Mucosa of descending colon (tissue), 3 donors: ENCODE results near the gene GAGE10. TPM values are rescaled to one million over a fixed set of nuclear protein-coding genes. Genes with fewer than 3 reads are reported as not detected.
"Not testable (repeated sequence)": the region's sequence is repeated elsewhere in the genome, so short reads cannot be mapped to it uniquely, and the experiment has no call there.

Experiments
- ATAC-seq: fragments of 200-7000 bp; cut with Tn5 transposase; one replicate; pipeline ENCODE4 v1.9.1; 2020; ENCODE audit warnings: mild to moderate bottlenecking, moderate library complexity
- DNase-seq, 3 donors: peaks; one replicate each; pipeline ENCODE4 v3.0.0-alpha.2; 2020
- H3K36me3 ChIP-seq: fragments of 200-600 bp; one replicate; pipeline ENCODE4 v1.8.0; 2021; ENCODE audit warnings: low read depth, mild to moderate bottlenecking
- H3K4me1 ChIP-seq: fragments of 200-600 bp; one replicate; pipeline ENCODE4 v1.8.0; 2021; ENCODE audit warnings: low read depth, mild to moderate bottlenecking
- H3K4me3 ChIP-seq: fragments of 200-600 bp; one replicate; pipeline ENCODE4 v1.8.0; 2021; ENCODE audit warnings: mild to moderate bottlenecking
- H3K9me3 ChIP-seq: fragments of 200-600 bp; one replicate; pipeline ENCODE4 v1.8.0; 2021; ENCODE audit warnings: mild to moderate bottlenecking
- intact Hi-C, 2 donors: fragments of 100-400 bp; cut with DNase I in 1 of 2; cut with micrococcal nuclease in 1 of 2; formaldehyde crosslinking; loops; one replicate each; pipeline versions ENCODE4 v1.11.0 to v1.11.1; 2022; cut with DNase I, micrococcal nuclease
- total RNA-seq, 3 donors: library from RNA; stranded (reverse); fragmentation: NEBNext Ultra II Directional in 2 of 3; extraction: Animal tissue kit (Norgen Biotek cat#: 25700) in 2 of 3; gene quantifications; one replicate each; pipeline versions ENCODE4 v1.2.1 to v1.2.4, GENCODE V29; 2021 to 2023
- TF ChIP-seq, protein P1 (sequence below): fragments of 200-600 bp; IDR thresholded peaks from one replicate; pipeline ENCODE4 v1.8.0; 2022; ENCODE audit warnings: antibody characterized with exemption, mild to moderate bottlenecking
- donor health status: DM: no; HTN: no; CAD: no; lungs with moderate emphysema.
- donor health status: DM: no; HTN: no; CAD: no.
- donor health status: DM: no; HTN: yes; CAD: no.

GAGE10 gene
- total RNA-seq, 3 donors from 2014 or later: not detected

DNA sequence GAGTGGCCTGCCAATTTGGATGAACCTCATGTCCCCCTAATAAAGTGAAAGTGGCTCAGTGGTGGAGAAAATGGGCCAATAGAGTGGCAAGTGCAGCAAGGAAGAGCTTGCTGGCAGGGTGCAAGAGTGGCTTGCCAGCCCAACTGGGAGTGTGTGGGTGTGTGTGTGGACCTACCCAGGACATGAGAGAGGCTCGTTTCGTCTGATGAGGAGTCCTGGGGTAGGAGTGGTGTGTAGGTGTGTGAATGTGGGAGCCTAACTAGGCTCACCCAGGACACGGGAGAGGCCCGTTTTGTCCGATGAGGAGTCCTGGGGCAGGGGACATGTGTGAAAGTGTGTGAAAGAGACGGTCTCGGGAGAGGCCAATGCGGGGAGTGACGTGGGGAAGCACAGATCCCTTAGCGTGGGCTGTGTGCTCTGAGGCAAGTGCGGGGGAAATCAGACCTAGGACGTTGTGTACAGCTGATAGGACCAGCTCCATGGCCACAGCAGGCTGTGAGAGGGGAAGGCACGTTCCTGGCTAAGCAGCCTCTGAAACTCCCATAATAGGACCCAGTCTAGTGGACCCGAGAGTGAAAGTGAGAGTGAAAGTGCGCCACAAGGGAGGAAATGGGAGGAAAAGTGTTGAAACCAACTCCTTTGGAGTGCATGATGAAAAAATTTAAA, 5.3 kb downstream of the GAGE10 start:
- H3K4me1 ChIP-seq: peaks cover 4% of the 10 kb centered on the region
- intact Hi-C loops: no loop called here
- TF ChIP-seq, protein P1, sequence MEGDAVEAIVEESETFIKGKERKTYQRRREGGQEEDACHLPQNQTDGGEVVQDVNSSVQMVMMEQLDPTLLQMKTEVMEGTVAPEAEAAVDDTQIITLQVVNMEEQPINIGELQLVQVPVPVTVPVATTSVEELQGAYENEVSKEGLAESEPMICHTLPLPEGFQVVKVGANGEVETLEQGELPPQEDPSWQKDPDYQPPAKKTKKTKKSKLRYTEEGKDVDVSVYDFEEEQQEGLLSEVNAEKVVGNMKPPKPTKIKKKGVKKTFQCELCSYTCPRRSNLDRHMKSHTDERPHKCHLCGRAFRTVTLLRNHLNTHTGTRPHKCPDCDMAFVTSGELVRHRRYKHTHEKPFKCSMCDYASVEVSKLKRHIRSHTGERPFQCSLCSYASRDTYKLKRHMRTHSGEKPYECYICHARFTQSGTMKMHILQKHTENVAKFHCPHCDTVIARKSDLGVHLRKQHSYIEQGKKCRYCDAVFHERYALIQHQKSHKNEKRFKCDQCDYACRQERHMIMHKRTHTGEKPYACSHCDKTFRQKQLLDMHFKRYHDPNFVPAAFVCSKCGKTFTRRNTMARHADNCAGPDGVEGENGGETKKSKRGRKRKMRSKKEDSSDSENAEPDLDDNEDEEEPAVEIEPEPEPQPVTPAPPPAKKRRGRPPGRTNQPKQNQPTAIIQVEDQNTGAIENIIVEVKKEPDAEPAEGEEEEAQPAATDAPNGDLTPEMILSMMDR: no peak
- H3K36me3 ChIP-seq: no peaks in the 10 kb centered on the region
- H3K4me3 ChIP-seq: no peak overlapping the region
- DNase-seq: peak in 1 of 3 donors; percentile 14
- no peaks in the 10 kb centered on the region for H3K9me3 ChIP-seq
- peak; percentile 59 for ATAC-seq

DNA sequence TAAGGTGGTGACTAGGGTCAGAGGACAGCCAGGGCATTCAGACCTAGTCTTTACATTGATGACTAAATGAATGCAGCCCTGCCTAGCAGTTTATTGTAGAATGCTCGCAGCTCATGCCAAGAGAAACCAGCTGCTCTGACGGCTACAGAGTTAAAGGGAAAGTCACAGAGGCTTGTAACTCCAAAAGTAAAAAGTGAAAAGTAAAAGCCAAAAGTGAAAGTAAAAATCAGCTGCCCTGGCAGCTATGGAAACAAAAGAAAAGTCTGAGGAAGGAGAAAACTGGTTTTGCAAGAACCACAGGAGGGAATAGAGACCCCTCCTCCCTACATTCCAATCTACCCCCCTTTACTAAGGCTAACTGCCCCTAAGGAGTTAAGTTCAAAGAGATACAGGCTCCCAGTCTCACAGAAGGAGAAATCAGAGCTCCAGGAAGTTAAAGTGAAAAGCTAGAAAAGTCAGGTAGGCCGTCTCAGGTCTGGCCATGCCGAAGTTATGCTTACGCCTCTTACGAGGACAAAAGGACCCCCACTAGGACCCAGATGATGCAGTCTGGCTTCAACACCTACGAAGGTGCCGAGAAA, 6.0 kb downstream of the GAGE10 start:
- ATAC-seq (peak; percentile 81), DNase-seq (peak in 1 of 3 donors; percentile 55)
- H3K9me3 ChIP-seq: no peaks in the 10 kb centered on the region
- no peaks in the 10 kb centered on the region for H3K36me3 ChIP-seq
- no peak overlapping the region for H3K4me3 ChIP-seq
- peaks cover 4% of the 10 kb centered on the region for H3K4me1 ChIP-seq
- TF ChIP-seq, protein P1: no peak
- intact Hi-C loops: no loop called here

DNA sequence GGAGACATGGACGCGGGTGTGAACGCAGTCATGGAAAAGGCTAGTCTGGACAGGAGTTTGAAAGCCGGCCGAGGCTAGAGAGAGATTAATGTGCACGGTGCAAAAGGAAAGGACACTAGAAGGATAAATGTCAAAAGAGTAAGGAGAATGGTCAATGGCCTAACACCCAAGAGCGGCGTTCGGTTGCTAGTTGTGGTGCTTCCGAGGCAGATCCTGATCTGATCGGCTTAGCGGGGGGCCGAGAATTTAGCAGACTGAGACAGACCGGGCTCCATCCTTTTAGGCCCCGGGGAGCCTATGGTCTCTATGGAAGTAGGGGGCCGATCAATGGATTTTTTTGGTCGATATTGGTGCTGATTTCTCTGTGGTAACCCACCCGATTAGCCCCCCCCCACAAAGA, 6.9 kb downstream of the GAGE10 start:
- H3K9me3 ChIP-seq: no peaks in the 10 kb centered on the region
- intact Hi-C loops: no loop called here
- no peaks in the 10 kb centered on the region for H3K36me3 ChIP-seq
- no peak overlapping the region for H3K4me3 ChIP-seq
- no peak for ATAC-seq
- H3K4me1 ChIP-seq: peaks cover 4% of the 10 kb centered on the region
- TF ChIP-seq, protein P1: no peak
- no peak for DNase-seq

DNA sequence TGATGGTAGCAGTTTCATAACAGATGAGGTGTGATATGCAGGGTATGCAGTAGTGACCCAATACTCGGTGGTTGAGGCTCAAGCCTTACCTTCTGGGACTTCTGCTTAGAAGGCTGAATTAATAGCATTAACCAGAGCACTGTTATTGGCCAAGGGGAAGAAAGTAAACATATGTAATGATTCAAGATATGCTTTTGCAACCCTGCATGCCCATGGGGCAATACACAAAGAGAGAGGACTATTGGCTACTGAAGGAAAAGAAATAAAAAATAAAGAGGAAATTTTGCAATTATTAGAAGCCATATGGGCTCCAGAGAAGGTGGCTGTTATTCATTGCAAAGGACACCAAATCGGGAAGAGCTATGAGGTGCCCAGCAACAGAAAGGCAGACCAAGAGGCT, 8.7 kb downstream of the GAGE10 start:
- H3K9me3 ChIP-seq: no peaks in the 10 kb centered on the region
- TF ChIP-seq, protein P1: no peak
- intact Hi-C loops: no loop called here
- no peak for DNase-seq
- no peaks in the 10 kb centered on the region for H3K36me3 ChIP-seq
- no peak for ATAC-seq
- peaks cover 4% of the 10 kb centered on the region for H3K4me1 ChIP-seq
- H3K4me3 ChIP-seq: no peak overlapping the region

DNA sequence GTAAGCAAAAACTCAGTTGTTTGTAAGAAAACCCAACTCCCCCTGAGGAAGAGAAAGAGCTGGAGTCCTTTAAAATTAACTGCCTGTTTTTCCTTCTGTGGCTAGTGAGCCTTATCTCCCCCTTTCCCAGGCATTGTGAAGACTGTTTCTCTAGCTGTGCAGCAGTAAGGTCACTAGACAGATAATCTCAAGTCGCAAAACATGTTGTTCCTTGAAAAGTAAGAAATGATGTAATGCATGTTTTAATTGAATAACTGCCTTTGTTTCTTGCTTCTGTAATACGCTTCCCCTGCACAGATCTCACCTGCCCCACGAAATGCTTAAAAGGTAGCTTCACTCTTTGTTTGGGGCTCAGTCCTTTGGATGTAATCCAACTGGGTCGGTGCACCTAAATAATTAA, 12.6 kb downstream of the GAGE10 start:
- Histone ChIP-seq H3K36me3 (no peaks in the 10 kb centered on the region), H3K9me3 (no peaks in the 10 kb centered on the region), H3K4me1 (no peaks in the 10 kb centered on the region), H3K4me3 (no peak overlapping the region)
- DNase-seq: no peak
- TF ChIP-seq, protein P1: no peak
- intact Hi-C loops: no loop called here
- ATAC-seq: no peak

DNA sequence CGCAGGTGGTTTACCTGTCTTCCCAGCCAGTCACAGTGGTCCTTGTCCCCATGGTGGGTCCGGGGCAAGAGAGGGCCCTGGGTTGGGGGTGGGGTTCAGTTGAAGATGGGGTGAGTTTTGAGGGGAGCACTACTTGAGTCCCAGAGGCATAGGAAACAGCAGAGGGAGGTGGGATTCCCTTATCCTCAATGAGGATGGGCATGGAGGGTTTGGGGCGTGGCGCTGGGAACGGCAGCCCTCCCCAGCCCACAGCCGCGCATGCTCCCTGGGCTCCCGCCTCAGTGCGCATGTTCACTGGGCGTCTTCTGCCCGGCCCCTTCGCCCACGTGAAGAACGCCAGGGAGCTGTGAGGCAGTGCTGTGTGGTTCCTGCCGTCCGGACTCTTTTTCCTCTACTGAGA, 18.3 kb downstream of the GAGE10 start, which contains the start of gene GAGE12J:
TSS of gene GAGE12J (plus strand) at position 301 of the 400 bp plus-strand sequence. CDS start 1,157 bp downstream, outside the sequence.
- H3K9me3 ChIP-seq, DNase-seq, H3K4me1 ChIP-seq, intact Hi-C loops, ATAC-seq, H3K4me3 ChIP-seq, H3K36me3 ChIP-seq: not testable (repeated sequence)

DNA sequence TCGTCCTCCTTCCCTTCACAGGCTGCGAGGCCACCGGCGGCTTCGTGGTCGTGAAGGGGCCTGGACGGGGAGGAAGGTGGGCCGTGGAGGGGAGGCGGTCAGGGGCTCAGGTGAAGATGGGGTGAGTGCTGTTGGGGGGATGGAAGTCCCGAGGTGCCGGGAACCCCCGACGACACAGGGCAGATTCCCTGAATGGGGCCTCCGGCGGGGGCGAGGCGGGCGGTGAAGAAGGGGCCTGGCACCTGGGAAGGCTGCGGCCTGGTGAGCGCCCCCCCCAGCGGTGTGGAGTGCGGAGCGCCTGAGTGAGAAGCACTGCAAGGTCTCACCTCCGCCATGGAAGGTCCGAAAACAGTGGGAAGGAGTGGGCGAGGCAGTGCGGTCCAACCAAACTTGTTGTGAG, 18.8 kb downstream of the GAGE10 start:
- H3K9me3 ChIP-seq, H3K4me3 ChIP-seq, DNase-seq, intact Hi-C loops, ATAC-seq, H3K36me3 ChIP-seq, H3K4me1 ChIP-seq: not testable (repeated sequence)

DNA sequence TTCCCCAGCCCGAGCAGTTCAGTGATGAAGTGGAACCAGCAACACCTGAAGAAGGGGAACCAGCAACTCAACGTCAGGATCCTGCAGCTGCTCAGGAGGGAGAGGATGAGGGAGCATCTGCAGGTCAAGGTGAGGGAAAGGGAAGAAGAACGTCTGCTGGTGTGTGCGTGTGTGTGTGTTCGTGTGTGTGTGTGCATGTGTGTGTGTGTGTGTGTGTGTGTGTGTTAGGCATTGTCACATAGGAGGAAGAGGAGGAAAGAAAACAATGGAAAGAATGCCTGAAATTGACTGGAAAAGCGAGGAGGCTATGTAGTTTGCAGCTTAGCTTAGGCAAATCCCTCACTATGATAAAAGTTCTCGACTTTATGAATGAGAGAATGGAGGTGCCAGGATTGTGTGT, 20.3 kb downstream of the GAGE10 start:
- H3K36me3 ChIP-seq, intact Hi-C loops, DNase-seq, H3K9me3 ChIP-seq, H3K4me1 ChIP-seq, H3K4me3 ChIP-seq, ATAC-seq: not testable (repeated sequence)

DNA sequence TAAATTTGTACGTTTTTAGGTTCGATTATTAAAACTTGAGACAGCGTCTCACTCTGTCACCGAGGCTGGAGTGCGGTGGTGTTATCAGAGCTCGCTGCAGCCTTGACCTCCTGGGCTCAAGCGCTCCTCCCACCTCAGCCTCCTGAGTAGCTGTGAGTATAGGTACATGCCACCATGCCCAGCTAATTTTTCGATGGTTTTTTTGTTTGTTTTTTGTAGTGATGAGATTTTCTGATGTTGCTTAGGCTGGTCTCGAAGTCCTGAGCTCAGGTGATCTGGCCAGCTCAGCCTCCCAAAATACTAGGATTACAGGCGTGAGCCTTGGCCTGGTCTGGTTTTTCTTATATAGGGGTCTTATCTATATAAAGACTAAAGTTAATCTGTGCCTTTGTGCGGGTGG, 27.0 kb downstream of the GAGE10 start:
- ATAC-seq, DNase-seq, H3K9me3 ChIP-seq, intact Hi-C loops, H3K36me3 ChIP-seq, H3K4me3 ChIP-seq, H3K4me1 ChIP-seq: not testable (repeated sequence)
